Heart left ventricle (tissue), 13 donors: ENCODE data around the gene LILRA6.

ENCODE experiments used
- POLR2A ChIP-seq, 2 donors: fragments of 450-650 bp; IDR thresholded peaks; one replicate each; pipeline ENCODE4 v1.6.1; 2017; ENCODE audit warnings: antibody characterized with exemption in 2 of 2, mild to moderate bottlenecking in 2 of 2, moderate library complexity in 2 of 2
- TF ChIP-seq, protein P1 (sequence below), 12 donors: fragments of 200-600 bp; sonication (generic) in 4 of 12; IDR thresholded peaks; one replicate each; pipeline versions ENCODE4 v1.5.0 to v1.8.0; 2018 to 2022; ENCODE audit warnings: antibody characterized with exemption in 12 of 12, mild to moderate bottlenecking in 5 of 12
- donor health status: ischemic (EF 13 %, LVEDD 7.1; RV severe dilation, severe dysfunction).
- donor health status: DM: no; HTN: yes; CAD: no.
- donor health status: DM: no; HTN: no; CAD: no.
- donor health status: ischemic (EF 25% LVEDD 6.9; RV normal size, moderate dysfunction).
- donor health status: ischemic (EF 25% LVEDD 5.7; RV mildly dilated, moderate dysfunction).
- donor health status: ischemic (EF 35%, LVEDD 5.7; RV mildly dilated, moderate dysfunction).
- donor health status: nonischemic (EF 11% LVEDD 7.7; RV severe dilation, severe dysfunction).
- donor health status: DM: yes; HTN: yes; CAD: no.
- donor health status: PGD.
- donor health status: ischemic (EF 29% LVEDD 5.4; RV normal size, mild dysfunction).
- donor health status: nonischemic (EF 23%, LVEDD 6.1; RV moderate dilation, normal function).

DNA sequence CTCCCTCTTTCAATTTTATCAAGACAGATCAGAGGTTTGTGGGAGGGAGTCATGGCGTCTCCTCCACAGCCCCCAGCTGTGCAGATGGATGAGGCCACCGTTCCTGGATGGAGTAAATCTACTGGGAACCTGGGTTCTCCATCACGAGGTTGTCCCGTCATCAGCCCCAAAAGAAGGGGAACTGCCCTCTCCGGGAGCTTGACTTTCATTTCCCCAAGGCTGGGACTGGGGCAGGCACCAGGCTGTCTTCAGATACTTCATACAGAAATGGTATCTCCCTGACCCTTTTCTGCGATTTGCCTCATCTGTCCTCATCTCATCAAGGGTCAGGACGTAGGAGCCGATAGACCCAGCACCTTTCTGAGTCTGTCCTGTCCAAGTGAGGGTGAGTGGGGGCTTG, 28.5 kb upstream of the LILRA6 start:
- TF ChIP-seq, protein P1, sequence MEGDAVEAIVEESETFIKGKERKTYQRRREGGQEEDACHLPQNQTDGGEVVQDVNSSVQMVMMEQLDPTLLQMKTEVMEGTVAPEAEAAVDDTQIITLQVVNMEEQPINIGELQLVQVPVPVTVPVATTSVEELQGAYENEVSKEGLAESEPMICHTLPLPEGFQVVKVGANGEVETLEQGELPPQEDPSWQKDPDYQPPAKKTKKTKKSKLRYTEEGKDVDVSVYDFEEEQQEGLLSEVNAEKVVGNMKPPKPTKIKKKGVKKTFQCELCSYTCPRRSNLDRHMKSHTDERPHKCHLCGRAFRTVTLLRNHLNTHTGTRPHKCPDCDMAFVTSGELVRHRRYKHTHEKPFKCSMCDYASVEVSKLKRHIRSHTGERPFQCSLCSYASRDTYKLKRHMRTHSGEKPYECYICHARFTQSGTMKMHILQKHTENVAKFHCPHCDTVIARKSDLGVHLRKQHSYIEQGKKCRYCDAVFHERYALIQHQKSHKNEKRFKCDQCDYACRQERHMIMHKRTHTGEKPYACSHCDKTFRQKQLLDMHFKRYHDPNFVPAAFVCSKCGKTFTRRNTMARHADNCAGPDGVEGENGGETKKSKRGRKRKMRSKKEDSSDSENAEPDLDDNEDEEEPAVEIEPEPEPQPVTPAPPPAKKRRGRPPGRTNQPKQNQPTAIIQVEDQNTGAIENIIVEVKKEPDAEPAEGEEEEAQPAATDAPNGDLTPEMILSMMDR (IDR thresholded peaks at IDR 0.05): no peak
- TF ChIP-seq POLR2A (IDR thresholded peaks at IDR 0.05): no peak
